ENCODE results near the gene ROBO2.

Gene ROBO2

DNA sequence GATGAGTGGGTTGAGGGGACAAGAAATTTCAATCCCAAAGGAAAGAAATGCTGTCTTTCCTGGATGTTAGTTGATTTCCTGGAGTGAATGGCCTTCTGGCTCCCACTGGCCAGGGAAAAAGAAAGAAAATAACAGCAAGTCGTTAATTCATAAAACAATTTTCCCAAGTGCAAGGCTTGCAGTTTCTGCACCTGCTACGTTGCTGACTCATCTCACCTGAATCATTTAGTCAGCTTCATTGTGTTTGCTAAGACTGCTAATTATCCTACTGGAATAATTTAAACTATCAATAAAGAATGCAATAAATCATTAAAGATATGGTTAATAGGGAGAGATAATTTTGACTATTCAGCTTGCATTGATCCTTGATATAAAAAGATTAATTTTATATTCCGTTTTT lies 387.6 kb downstream of the ROBO2 start:
- DNase-seq = no peak

DNA sequence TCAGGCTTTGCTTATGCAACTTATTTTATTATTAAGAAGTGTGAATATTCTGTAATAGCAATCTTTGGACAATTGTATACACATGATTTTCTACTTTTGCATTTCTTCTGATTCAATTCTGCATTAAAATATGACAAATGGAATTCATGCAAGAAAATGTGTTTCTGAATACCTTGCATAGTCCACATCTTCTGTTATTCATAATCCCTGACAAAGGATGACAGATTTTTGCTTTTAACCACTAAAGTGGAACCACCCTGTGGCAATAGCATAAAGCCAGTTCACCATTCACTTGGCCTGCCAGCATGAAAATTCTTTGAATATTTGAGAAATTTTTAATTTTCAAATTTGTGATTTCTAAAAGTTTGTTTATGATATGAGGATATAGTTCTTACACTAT lies 397.0 kb downstream of the ROBO2 start:
- DNase-seq = no peak

GRCh38 chr3:77446084-77446483 lies 406.2 kb downstream of the ROBO2 start:
- no peak for DNase-seq

GRCh38 chr3:77446761-77447160 lies 406.9 kb downstream of the ROBO2 start:
- no peak for DNase-seq

- no peak for DNase-seq
Measured at GRCh38 chr3:77449459-77450350, 409.8 kb downstream of the ROBO2 start.

GRCh38 chr3:77456431-77456830 lies 416.5 kb downstream of the ROBO2 start:
- DNase-seq = no peak

- DNase-seq = no peak
Measured at GRCh38 chr3:77456906-77457305, 417.0 kb downstream of the ROBO2 start.

DNA sequence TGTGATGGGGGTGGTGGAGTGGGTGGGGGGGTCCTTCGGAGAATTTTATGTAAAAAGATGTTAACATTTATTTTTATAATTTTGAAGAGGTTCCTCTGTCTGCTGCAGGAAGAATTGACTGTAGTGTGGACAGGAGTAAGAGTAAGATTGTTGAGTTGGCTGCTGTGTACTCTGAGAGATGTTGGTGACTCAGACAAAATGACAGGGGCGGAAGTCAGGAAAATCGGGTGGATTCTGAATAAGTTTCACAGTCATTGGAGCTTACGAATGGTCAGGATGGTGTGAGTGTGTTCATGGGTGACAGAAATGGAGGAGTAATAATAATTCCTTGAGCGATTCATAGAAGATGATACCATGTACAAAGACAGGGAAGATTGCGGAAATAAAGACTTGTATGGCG lies 420.0 kb downstream of the ROBO2 start:
- DNase-seq = no peak

GRCh38 chr3:77460326-77460725 lies 420.4 kb downstream of the ROBO2 start:
- DNase-seq = no peak

GRCh38 chr3:77462951-77463350 lies 423.1 kb downstream of the ROBO2 start:
- no peak for DNase-seq

- DNase-seq = no peak
Measured at GRCh38 chr3:77464111-77464688, 424.3 kb downstream of the ROBO2 start.

GRCh38 chr3:77466562-77467115 lies 426.7 kb downstream of the ROBO2 start:
- DNase-seq = no peak

DNA sequence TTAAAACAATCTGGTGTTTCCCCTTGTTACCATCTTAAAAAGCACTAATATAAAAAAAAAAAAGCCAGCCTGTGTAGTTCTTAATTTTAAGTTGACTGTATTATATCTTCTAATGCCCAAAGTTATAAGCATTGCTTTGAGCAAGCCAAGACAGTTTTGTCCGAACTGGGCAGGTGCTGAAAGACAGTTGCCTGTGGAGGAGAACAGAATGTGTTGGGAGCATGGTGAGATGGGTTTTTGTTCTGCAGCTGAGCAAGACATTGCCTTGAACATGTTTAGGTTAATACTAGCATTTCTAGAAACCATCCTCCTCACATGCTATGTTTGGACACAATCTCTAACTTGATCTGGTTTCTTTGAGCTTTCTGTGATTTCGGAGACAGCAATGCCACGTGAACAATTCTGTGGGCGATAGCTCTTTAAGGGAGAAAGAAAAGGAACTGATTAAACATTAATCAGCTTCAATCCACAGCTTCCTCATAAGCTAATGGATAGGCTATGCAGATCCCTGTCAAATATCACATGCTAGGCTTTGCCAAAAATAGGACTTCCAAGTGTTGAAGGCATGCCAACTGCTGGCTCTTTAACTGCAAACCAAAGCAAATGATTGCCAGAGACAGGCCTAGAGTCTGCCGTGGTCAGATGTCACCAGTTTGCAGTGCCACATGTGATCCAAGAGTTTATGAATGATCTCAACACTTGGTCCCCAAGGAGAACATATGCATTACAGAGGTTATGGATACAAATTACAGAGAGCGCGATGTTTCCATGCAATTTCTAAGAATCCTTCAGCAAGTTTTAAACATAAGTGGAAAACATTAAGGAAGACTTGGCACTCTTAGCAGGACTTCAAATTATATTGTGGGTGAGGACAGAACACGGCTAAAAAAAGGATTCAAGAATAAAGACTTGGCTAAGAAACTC lies 428.1 kb downstream of the ROBO2 start:
- DNase-seq = no peak

- DNase-seq = no peak
Measured at GRCh38 chr3:77468626-77469020, 428.7 kb downstream of the ROBO2 start.

DNA sequence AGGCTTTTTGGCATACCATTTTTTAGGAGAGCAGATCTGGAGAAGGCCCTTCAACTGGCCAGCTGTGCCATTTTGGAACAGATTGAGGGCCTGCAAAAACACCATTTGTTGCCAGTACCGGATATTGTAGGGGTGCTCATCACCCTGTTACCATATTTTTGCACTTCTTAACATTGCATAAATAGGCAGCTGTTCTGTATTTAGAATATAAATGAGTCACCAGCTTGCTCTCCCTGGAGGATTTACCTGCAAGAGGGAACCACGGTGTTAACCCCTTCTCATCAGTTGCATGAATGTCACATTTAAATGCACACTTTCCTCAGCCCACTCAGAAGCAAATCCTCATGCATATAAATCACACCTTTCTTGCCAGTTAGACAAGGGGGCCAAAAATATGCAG lies 435.6 kb downstream of the ROBO2 start:
- DNase-seq = no peak

DNA sequence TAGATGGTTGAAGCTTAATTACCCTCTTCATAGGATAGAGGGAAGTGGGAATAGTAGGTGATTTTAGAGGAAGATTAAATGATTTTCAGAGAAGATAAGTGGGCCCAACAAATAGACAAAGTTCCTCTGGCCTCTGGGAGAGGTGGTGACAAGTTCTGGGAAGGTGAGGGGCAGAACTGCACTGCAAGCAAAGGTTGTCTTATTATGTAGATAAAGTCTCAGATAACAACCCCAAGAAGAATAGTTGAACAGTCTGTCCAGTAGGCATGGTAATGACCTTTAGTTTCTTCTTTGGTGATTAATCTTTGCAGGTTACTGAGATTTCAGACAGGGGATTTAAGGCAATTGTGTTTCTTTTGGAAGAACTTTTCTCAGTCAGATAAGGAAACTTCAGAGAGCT lies 439.1 kb downstream of the ROBO2 start:
- no peak for DNase-seq

GRCh38 chr3:77489216-77489615 lies 449.3 kb downstream of the ROBO2 start:
- no peak for DNase-seq

DNA sequence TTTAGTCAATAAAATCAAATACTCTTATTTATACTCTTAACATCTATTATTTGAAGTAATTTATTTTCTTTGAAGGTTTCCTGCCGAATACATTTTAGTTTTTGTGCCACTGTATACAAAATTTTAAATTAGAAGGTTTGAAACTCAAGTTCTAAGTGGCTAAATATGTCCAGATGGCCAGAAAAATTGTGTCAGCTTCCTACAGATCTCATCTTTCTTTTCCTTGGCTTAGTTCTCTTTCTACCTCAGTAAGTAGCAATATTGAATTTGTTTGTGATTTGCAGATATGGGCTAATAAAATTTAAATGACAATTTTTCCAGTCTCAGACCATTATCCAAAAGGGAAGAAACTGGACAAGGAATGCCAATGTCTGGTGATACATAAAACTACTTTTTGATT lies 452.1 kb downstream of the ROBO2 start:
- DNase-seq = no peak

DNA sequence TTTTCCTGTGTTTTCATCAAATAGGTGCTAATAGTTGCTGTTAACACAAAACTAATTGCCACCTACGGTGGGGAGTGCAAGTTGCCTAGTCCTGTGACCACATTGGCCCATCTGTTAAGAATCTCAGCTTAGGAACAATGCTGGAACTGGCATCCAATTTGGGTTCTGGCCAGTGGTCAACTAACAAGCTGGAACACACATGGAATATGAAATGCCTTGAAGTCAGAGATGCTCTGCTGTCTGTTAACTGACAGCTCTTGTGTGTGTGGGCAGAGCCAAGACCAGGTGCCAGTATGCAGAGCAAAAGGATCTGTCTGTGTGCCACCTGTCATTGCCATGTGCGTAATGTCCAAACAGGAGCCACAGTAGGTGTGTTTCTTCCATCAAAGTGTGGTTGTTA lies 460.8 kb downstream of the ROBO2 start:
- no peak for DNase-seq

DNA sequence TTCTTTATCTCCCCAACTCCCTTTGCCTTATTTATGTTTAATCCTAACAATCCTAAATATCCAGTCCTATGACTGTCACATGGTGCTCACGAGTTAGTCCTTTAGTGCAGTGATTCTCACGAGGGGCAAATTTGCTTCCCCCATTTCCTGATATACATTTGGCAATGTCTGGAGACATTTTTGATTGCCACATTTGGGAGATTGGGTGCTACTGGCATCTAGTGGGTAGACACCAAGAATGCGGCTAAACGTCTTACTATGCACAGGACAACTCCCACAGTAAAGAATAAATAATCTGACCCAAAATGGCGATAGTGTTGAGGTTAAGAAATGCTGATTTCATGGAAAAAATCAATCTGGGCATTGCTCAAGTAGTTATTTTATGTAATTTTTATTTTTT lies 466.5 kb downstream of the ROBO2 start:
- DNase-seq = no peak

DNA sequence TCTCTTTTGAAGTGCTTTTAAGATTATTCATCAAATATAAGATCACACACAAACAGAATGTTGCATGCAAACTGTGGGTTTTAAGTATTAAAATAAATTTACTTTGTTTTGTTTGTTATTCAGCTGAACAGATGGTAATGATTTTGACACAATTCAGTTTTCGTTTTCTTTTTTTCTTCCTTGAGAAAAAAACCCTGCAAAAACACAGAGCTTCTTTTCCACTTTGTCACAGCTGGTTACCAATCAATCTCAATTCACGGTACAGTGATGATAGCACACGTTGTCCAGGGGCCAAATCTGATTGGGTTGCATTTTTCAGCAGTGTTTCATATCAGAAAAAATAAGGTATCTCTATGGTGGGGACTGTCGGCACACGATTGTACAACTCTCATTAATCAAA lies 473.6 kb downstream of the ROBO2 start:
- no peak for DNase-seq

GRCh38 chr3:77514766-77515165 lies 474.9 kb downstream of the ROBO2 start:
- DNase-seq = no peak

GRCh38 chr3:77524463-77524862 lies 484.6 kb downstream of the ROBO2 start:
- DNase-seq = no peak
